ENCODE measurements around the gene GALNS.
"Not testable (repeated sequence)": the region's sequence is repeated elsewhere in the genome, so short reads cannot be mapped to it uniquely, and the experiment has no call there.

The GALNS gene

DNA sequence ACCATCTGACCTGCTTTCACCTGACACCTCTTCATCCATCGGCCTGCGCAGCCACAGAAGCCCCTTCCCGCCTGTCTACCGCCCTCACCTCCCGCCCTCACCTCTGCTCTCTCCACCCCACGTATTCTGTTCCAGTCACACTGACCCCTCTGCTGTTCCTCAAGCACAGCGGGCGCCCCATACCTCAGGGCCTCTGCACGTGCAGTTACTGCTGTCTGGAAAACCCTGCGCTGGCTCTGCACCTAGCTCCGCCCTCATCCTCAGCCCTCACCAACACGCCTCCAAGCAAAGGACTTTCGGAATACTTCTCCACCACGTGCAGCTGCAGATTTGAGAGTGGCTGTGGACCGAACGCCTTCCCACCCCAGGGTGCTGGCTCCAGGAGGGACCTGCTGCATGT lies 34.3 kb upstream of the GALNS start:
- TF ChIP-seq POLR2A (IDR thresholded peaks at IDR 0.05; ENCODE audit: low read depth, low read length) (no peak), TAF1 (IDR thresholded peaks at IDR 0.05; ENCODE audit: low read depth, low read length) (no peak), PAX5 (IDR thresholded peaks at IDR 0.05; ENCODE audit: insufficient read depth, low read length, severe bottlenecking) (no peak), POLR2AphosphoS5 (IDR thresholded peaks at IDR 0.05; ENCODE audit: low read depth, low read length) (no peak), POU2F2 (IDR thresholded peaks at IDR 0.05; ENCODE audit: low read depth, low read length) (no peak), SPI1 (IDR thresholded peaks at IDR 0.05; ENCODE audit: low read depth, low read length) (no peak)
- DNase-seq (ENCODE audit: insufficient read length, low spot score) (no peak), FAIRE-seq (no peak)

- DNase-seq (ENCODE audit: insufficient read length, low spot score); FAIRE-seq: not testable (repeated sequence)
These were observed 33.1 kb upstream of the GALNS start for GRCh38 chr16:88889702-88890352.

GRCh38 chr16:88888461-88889387 lies 32.0 kb upstream of the GALNS start:
- FAIRE-seq = no peak
- DNase-seq (ENCODE audit: insufficient read length, low spot score) = no peak
- TF ChIP-seq POU2F2 (IDR thresholded peaks at IDR 0.05; ENCODE audit: low read depth, low read length) (no peak), SPI1 (IDR thresholded peaks at IDR 0.05; ENCODE audit: low read depth, low read length) (no peak), POLR2AphosphoS5 (IDR thresholded peaks at IDR 0.05; ENCODE audit: low read depth, low read length) (no peak), TAF1 (IDR thresholded peaks at IDR 0.05; ENCODE audit: low read depth, low read length) (no peak), PAX5 (IDR thresholded peaks at IDR 0.05; ENCODE audit: insufficient read depth, low read length, severe bottlenecking) (no peak), POLR2A (IDR thresholded peaks at IDR 0.05; ENCODE audit: low read depth, low read length) (no peak)

GRCh38 chr16:88888057-88888456 lies 31.3 kb upstream of the GALNS start:
- TF ChIP-seq POU2F2 (IDR thresholded peaks at IDR 0.05; ENCODE audit: low read depth, low read length) (no peak), POLR2AphosphoS5 (IDR thresholded peaks at IDR 0.05; ENCODE audit: low read depth, low read length) (no peak), PAX5 (IDR thresholded peaks at IDR 0.05; ENCODE audit: insufficient read depth, low read length, severe bottlenecking) (no peak), SPI1 (IDR thresholded peaks at IDR 0.05; ENCODE audit: low read depth, low read length) (no peak), POLR2A (IDR thresholded peaks at IDR 0.05; ENCODE audit: low read depth, low read length) (no peak), TAF1 (IDR thresholded peaks at IDR 0.05; ENCODE audit: low read depth, low read length) (no peak)
- DNase-seq (ENCODE audit: insufficient read length, low spot score) = no peak
- FAIRE-seq = no peak

GRCh38 chr16:88886845-88887521 lies 30.2 kb upstream of the GALNS start:
- FAIRE-seq = no peak
- TF ChIP-seq SPI1 (IDR thresholded peaks at IDR 0.05; ENCODE audit: low read depth, low read length) = no peak
- TF ChIP-seq PAX5 (IDR thresholded peaks at IDR 0.05; ENCODE audit: insufficient read depth, low read length, severe bottlenecking) = no peak
- no peak for TF ChIP-seq POLR2A (IDR thresholded peaks at IDR 0.05; ENCODE audit: low read depth, low read length)
- TF ChIP-seq POU2F2 (IDR thresholded peaks at IDR 0.05; ENCODE audit: low read depth, low read length) = no peak
- no peak for TF ChIP-seq POLR2AphosphoS5 (IDR thresholded peaks at IDR 0.05; ENCODE audit: low read depth, low read length)
- no peak for TF ChIP-seq TAF1 (IDR thresholded peaks at IDR 0.05; ENCODE audit: low read depth, low read length)
- no peak for DNase-seq (ENCODE audit: insufficient read length, low spot score)

GRCh38 chr16:88886420-88886844 lies 29.7 kb upstream of the GALNS start:
- FAIRE-seq (no peak), DNase-seq (ENCODE audit: insufficient read length, low spot score) (no peak)
- TF ChIP-seq TAF1 (IDR thresholded peaks at IDR 0.05; ENCODE audit: low read depth, low read length) = no peak
- no peak for TF ChIP-seq PAX5 (IDR thresholded peaks at IDR 0.05; ENCODE audit: insufficient read depth, low read length, severe bottlenecking)
- no peak for TF ChIP-seq POU2F2 (IDR thresholded peaks at IDR 0.05; ENCODE audit: low read depth, low read length)
- no peak for TF ChIP-seq POLR2AphosphoS5 (IDR thresholded peaks at IDR 0.05; ENCODE audit: low read depth, low read length)
- no peak for TF ChIP-seq SPI1 (IDR thresholded peaks at IDR 0.05; ENCODE audit: low read depth, low read length)
- TF ChIP-seq POLR2A (IDR thresholded peaks at IDR 0.05; ENCODE audit: low read depth, low read length) = no peak

DNA sequence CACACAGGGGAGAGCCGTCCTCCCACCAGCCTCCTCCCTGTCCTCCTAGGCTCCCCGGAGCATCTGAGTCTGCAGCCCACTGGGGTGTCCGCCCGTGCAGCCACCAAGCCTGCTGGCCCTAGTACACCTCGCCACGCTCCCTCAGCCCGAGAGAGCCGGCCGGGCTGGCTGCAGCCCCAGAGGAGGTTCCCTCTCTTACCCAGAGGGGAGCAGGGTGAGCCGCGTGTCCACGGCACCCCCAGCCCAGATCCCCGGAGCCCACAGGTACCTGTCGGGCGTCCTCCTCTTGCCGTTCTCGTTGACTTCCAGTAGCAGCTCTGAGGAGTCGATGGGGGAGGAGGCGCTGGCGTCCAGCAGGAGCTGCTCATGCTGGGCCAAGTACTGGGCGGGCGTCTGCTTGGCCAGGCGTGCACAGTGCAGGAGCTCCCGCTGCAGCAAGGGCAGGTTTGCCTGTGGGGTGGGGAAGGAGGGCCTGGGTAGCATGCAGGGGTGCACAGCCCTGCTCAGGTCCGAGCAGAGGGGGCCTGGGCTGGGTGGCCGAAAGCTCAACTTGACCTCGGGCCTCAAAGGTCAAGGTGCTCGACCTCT lies 29.0 kb upstream of the GALNS start:
- DNase-seq (ENCODE audit: insufficient read length, low spot score) = no peak
- no peak for TF ChIP-seq POLR2A (IDR thresholded peaks at IDR 0.05; ENCODE audit: low read depth, low read length)
- no peak for TF ChIP-seq PAX5 (IDR thresholded peaks at IDR 0.05; ENCODE audit: insufficient read depth, low read length, severe bottlenecking)
- TF ChIP-seq POLR2AphosphoS5 (IDR thresholded peaks at IDR 0.05; ENCODE audit: low read depth, low read length) = no peak
- TF ChIP-seq TAF1 (IDR thresholded peaks at IDR 0.05; ENCODE audit: low read depth, low read length) = no peak
- no peak for TF ChIP-seq POU2F2 (IDR thresholded peaks at IDR 0.05; ENCODE audit: low read depth, low read length)
- TF ChIP-seq SPI1 (IDR thresholded peaks at IDR 0.05; ENCODE audit: low read depth, low read length) = no peak
- FAIRE-seq = no peak

DNA sequence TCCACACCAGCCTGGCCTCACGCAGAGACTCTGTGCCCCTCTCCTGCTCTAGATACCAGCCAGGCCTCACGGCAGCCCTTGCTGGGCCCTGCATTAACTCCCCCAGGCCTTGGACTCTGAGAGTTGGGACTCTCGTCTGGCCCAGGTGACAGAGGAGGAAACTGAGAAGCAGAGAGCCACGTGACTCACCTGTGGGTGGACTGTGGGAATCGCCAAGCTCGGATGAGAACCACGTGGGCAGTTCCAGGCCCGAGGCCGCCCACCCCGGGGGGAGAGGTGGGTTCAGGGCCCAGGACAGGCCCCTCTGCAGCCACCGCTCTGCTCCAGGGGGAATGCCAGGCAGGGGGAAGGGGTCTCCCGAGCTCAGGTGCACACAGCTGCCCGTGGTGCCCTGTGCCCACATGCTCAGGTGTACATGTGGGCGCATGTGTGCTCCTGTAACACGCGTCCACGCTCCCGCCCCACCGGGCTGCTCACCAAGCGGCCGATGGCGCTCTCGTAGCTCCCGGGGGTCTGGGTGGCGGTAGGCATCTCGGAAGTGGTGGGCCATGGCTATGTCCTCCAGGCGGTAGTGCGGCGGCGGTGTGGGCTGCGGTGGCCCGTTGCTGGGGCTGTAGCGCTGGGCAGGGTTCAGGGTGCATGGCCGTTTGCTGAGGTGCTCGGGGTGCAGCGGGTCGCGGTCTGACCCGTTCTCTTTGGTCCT lies 28.0 kb upstream of the GALNS start:
- FAIRE-seq (no peak), DNase-seq (ENCODE audit: insufficient read length, low spot score) (no peak)
- TF ChIP-seq POLR2AphosphoS5 (IDR thresholded peaks at IDR 0.05; ENCODE audit: low read depth, low read length) (no peak), POLR2A (IDR thresholded peaks at IDR 0.05; ENCODE audit: low read depth, low read length) (no peak)

- no peak for DNase-seq (ENCODE audit: insufficient read length, low spot score)
- FAIRE-seq = no peak
- TF ChIP-seq POU2F2 (IDR thresholded peaks at IDR 0.05; ENCODE audit: low read depth, low read length) (no peak), POLR2A (IDR thresholded peaks at IDR 0.05; ENCODE audit: low read depth, low read length) (no peak), PAX5 (IDR thresholded peaks at IDR 0.05; ENCODE audit: insufficient read depth, low read length, severe bottlenecking) (no peak), SPI1 (IDR thresholded peaks at IDR 0.05; ENCODE audit: low read depth, low read length) (no peak), POLR2AphosphoS5 (IDR thresholded peaks at IDR 0.05; ENCODE audit: low read depth, low read length) (no peak), TAF1 (IDR thresholded peaks at IDR 0.05; ENCODE audit: low read depth, low read length) (no peak)
These were observed 27.2 kb upstream of the GALNS start for GRCh38 chr16:88883946-88884345.
